GM19467 (cell line): Measurements from ENCODE around the gene TDRD10.
"Not testable (repeated sequence)": the region's sequence is repeated elsewhere in the genome, so short reads cannot be mapped to it uniquely, and the experiment has no call there.

ENCODE experiments used
- ATAC-seq: cut with Tn5 transposase; IDR thresholded peaks from one replicate; pipeline ENCODE4 v1.9.1; 2021; ENCODE audit warnings: mild to moderate bottlenecking, moderate library complexity; ENCODE audit not compliant: unreplicated experiment

TDRD10 gene

GRCh38 chr1:154514066-154514553, 12.1 kb downstream of the TDRD10 start:
- ATAC-seq: no peak

DNA sequence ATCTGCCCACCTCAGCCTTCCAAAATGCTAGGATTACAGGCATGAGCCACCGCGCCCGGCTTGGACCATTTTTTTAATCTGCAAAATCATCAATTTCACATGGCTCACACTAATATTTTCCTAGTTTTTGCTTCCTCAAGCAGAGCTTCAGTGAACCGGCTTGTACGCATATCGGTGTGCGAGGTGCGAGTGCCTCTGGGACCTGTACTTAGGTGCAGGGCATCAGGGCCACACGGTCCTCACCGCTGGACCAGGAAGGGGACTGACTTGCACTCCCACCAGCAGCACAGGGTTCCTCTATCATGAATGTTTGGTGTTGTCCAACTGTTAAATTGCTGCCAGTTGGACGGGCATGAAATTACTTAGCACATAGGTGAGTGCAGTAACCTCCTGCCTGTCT, 15.6 kb downstream of the TDRD10 start:
- no peak for ATAC-seq

GRCh38 chr1:154519591-154519991, 17.6 kb downstream of the TDRD10 start:
- ATAC-seq: no peak

- ATAC-seq: no peak
These were observed 18.3 kb downstream of the TDRD10 start for GRCh38 chr1:154520333-154520732.

- ATAC-seq: no peak
These were observed 19.7 kb downstream of the TDRD10 start for GRCh38 chr1:154521695-154522094.

DNA sequence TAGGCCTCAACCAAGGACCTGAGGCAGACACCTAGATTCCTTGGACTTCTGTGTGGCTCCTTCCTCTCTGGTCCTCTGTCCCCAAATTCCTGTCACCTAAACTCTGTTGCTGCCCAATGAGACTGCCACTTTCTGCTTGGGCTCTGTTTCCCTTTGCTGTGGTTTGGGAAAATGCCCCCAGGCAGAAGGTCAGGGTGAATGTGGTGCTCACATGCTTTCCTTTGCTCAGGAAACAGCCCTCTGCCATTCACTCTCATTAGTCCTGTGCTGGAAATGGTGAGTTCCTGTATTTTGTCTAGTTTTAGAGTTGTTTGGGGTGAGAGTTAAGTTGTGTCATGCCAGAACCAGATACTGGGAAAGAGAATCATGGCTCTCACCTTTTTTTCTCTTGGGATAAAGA, 22.9 kb downstream of the TDRD10 start:
- no peak for ATAC-seq

DNA sequence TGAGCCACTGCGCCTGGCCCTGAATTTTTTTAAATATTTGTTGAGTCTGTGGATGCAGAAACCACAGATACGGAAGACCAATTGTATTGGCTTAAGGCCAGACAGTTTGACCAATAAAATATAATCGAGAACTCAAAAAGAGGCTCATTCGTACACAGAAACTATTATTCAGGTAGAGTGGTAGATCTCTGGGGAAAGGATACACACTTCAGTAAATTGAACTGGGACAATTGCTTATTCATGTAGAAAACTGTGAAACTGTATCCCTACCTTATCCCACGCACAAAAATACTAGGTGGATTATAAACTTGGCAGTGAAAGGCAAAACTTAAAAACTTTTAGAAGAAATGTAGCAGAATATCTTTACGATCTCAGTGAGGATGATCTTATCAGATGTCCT, 25.2 kb downstream of the TDRD10 start:
- no peak for ATAC-seq

DNA sequence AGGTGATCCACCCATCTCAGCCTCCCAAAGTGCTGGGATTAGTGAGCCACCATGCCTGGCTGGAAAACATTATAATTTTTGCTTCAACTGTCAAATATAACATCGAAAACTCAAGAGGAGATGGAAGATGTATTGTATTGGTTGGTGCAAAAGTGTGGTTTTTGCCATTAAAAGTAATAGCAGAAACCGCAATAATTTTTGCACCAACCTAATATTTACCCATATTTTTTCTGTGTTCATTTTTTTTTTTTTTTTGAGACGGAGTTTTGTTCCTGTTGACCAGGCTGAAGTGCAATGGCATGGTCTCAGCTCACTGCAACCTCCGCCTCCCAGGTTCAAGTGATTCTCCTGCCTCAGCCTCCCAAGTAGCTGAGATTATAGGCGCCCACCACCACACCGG, 27.3 kb downstream of the TDRD10 start:
- ATAC-seq: no peak

GRCh38 chr1:154531950-154532349, 29.9 kb downstream of the TDRD10 start:
- ATAC-seq: not testable (repeated sequence)

- no peak for ATAC-seq
These were observed 32.2 kb downstream of the TDRD10 start for GRCh38 chr1:154533952-154534844.

- no peak for ATAC-seq
These were observed 34.6 kb downstream of the TDRD10 start for GRCh38 chr1:154536570-154536969.

DNA sequence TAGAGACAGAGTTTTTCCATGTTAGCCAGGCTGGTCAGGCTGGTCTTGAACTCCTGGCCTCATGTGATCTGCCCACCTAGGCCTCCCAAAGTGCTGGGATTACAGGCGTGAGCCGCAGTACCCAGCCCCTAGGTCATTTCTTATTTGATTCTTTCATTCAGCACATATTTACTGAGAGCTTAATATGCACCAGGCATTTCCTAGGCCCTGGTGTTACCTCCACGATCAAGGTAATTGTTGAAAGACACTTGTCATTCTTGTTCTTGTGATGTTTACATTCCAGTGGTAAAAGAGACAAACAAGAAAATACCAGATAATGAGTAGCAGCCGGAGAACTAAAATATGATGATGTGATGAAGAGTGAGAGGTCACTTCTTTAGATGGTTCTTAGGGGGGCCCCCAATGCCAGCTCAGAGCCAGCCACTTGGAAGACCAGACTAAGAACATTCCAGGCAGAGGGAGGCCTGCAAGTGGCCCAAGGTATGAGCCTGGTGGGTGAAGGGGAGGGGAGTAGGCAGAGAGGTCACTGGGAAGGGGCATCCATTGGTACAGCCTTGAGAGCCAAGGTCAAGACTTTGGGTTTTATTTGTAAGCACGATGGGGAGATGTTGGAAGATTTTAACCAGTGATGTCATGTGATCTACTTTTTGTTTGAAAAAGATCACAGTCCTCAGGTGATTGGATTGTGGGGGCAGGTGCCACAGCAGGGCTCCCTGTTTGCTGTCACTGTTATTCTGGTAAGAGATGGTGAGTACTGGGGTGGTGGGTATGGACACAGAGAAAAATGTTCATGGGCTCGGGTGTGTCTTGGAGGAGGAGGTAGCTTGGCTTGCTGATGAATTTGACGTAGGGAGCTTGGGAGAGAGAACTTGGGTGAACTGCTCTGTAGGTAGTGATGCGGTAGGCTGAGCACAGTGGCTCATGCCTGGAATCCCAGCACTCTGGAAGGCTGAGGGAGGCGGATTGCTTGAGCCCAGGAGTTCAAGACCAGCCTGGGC, 37.8 kb downstream of the TDRD10 start:
- ATAC-seq: no peak

DNA sequence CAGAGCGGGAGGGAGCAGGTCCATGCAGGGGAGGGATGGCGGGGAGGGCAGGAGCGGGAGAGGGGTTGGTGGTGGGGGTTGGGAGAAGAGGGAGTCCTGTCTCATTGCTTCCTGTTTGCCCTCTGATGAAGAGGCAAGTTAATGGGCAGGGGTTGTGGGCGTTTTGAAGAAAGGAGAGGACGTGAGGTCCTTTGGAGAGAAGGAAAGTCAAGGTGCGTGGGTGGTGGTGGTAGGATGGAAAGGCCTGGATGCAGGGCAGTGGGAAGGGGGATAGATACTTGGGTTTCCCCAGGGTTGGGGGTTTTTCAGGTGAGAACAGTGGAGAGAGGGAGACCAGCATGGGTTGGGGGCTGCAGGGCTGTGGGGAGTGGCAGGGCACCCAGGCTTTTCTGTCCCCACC, 39.2 kb downstream of the TDRD10 start:
- no peak for ATAC-seq

GRCh38 chr1:154546264-154547063, 44.4 kb downstream of the TDRD10 start:
- no peak for ATAC-seq

GRCh38 chr1:154547105-154547732, 45.2 kb downstream of the TDRD10 start:
- ATAC-seq: no peak

- ATAC-seq: no peak
These were observed 46.0 kb downstream of the TDRD10 start for GRCh38 chr1:154548028-154548427.

- ATAC-seq: no peak
These were observed 47.3 kb downstream of the TDRD10 start for GRCh38 chr1:154549202-154549770.

DNA sequence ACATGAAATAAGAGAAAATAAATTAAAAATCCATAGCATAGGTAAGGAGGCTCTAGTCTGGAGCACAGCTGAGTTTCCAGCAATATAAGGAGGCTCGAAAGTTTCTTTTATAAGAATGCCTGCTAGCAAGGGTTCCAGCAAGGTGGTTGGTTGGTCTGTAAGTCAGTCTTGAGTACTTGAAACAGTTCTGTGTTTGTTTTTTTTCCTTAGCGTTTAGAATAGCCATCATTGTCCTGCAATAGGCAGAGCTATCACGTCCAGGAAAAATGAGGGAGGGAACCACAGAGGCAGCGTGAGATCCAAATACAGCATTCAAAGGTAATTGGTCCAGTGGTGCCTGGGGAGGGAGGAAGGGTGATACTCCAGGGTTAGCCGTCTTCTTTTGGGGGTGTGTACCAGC, 48.1 kb downstream of the TDRD10 start:
- no peak for ATAC-seq

- no peak for ATAC-seq
These were observed 48.6 kb downstream of the TDRD10 start for GRCh38 chr1:154550657-154551056.

- no peak for ATAC-seq
These were observed 49.5 kb downstream of the TDRD10 start for GRCh38 chr1:154551474-154551873.
